ENCODE data around the gene CIB4.

Gene CIB4

DNA sequence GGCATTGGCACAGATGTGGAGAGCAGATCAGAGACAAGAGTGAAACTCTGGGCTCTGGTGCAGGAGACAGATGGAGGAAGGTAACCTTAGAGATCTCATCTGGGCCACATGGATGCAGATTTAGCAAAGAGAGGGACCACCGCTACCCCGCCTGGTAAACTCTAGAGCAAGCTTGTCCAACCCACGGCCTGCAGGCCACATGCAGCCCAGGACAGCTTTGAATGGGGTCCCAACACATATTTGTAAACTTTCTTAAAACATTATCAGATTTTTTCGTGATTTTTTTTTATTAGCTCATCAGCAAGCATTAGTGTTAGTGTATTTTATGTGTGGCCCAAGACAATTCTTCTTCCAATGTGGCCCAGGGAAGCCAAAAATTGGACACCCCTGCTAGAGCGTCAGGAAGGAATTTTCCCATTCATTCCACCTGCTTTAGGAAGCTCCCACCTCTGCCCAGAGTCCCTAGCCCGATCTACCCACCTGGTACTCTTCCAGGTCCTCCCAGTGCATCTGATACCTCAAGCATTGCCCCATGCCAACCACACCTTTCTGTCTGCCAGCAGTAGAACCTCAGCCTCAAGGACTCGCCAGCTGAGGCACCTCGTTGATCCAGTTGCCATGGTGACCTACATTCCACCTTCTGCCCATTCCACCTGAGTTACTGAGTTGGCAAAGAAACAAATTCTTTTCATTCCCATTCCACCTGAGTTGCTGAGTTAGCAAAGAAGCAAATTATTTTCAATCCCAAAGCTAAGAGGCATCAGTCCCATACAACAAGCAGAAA lies at the start of gene CIB4:
CIB4 (minus strand) TSS at position 586 of the 784 bp plus-strand sequence; CDS start at position 534, 52 bp downstream.
- no peak for DNase-seq (ENCODE audit: low spot score)

DNA sequence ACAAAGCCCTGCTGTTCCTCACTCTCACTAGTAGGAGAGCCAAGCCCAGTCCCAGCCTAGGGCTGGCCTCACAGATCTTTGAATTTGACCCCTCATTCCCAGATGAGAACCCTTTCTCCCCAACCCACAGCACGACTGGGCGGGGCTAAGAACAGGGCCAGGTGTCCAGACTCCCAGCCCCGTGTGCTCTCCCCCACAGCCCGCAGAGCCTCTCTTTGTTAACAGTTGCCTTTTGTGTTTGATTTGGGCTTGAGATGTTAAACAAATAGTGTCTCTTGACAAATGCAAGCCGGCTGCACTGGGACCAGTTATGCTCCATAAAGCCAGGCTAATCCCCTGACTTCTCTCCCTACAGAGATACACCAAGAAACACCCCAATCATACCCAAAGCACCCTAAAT lies 46.6 kb upstream of the CIB4 start:
- DNase-seq (ENCODE audit: low spot score): no peak

DNA sequence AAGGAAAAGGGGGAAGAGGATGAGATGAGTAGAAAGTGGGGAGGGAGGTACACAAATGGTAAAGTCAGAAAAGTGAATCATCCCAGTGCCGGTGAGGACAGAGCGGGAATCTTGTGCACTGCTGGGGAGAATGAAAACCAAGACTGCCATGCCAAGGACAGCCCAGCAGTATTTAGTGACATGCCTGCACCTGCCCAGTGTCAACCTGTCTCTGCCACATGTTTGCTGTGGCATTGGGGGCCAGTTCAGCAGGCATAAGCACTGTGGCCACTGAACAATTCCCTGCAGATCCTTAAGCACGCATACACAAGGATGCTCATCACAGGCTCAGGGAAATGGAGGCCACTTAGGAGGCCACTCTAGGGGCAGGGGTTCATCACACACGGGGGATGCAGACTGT lies 46.2 kb upstream of the CIB4 start:
- DNase-seq (ENCODE audit: low spot score): no peak

DNA sequence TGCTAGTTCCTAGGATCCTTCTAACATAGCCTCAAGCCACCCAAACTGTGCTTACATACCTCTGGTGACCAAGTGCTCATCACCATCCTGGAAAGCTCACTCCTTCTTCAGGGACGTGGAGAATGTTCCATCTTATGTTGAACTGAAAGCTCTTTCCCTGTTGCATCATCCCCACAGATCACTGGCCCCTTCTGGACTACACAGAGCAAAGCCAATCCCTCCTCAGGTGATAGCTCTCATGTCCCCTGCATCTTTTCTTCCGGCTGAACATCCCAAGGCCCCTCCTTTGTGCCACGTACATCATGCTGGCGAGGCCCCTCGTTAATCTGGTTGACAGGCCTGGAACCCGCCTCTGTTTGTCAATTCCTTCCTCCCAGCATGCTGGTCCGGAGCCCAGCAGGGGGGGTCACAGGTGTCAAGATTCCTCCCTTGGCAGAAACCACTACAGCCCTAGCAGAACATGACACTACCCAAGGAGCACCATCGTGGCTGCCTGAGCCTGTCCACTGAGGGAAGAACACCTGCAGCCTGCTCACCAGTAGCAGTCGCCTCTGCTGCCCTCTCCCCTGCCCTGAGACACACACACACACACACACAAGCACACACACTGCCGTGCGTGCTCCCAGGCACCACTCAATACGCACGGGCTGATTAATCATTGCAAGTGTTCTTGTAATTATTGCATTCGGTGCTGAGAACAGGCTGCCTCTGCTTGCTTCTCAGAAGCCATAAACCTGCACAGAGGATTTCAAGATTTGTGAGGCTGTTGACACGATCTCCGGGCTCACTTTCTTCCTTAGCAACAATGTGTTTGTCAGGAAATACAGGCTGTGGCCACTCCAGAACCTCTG lies 45.0 kb upstream of the CIB4 start:
- no peak for DNase-seq (ENCODE audit: low spot score)

DNA sequence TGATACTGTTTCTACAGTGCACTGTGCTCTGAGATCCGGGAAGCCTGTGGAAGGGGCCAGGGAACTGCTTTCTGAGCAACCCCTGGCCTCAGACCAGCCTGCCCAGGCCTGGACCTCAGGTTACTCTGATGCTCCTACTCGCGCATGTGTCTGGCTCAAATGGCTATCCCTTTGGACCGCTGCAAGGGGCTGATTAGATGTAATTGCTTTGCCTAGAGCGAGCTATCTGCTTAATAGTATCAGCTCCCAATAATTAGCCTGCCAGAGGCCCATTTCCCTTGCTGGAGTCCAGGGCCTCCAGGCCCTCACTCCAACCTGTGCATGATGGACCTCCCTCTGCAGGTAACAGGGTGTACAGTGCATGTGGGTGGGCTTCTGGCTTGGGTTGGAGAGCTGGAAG lies 44.2 kb upstream of the CIB4 start:
- DNase-seq (ENCODE audit: low spot score): no peak

DNA sequence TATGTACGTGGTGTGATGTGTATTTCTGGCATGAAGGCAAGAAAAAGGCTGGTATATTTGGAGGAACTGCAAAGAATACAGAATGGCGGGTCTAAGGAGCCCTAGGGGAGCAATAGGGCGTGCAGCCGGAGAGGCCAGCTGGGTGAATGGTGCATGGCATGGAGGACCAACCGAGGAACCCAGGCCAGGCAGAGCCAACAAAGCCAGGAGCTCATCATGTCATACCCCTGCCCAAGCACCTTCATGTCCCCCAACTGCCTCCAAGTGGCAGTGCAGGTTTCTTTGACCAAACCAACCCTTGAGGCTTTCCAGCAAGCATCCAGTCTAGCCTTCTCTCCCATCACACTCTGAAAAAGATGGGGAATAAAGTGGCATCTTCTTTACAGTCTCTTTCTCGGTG lies 42.4 kb upstream of the CIB4 start:
- DNase-seq (ENCODE audit: low spot score): no peak

DNA sequence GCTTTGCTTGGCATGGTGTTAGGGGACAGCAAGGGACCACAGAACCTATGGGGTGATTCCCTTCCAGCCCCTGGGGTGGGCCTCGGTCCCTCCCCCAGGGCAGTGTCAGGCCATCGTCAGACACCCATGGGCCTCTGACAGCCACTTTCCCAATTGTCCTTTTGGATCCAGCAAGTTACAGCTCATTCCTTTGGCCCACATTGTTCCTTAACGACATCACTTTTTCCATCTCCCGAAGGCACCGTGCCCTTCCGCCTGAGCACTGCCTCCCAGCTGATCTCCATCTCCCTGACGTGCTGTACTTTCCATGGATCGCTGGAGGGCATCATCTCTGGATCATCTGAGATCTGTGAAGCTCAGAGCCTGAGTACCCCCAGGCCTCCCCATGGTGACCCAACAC lies 41.0 kb upstream of the CIB4 start:
- DNase-seq (ENCODE audit: low spot score): no peak

DNA sequence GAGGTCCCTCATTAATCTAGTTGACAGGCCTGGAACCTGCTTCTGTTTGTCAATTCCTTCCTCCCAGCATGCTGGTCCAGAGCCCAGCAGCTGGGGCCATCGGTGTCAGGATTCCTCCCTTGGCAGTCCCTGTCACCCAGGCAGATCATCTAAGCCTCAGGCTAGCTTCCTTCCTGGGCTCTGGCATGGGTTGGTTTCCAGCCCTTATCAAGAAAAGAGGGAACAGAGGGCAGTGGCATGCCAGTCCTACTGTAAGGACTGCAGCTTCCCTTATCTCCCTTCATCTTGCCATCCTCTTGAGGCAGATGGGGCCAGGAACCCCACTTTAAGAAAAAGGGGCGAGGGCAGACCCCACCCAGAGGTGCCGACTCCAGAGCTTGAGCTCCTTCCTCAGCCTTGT lies 40.5 kb upstream of the CIB4 start:
- DNase-seq (ENCODE audit: low spot score): no peak

DNA sequence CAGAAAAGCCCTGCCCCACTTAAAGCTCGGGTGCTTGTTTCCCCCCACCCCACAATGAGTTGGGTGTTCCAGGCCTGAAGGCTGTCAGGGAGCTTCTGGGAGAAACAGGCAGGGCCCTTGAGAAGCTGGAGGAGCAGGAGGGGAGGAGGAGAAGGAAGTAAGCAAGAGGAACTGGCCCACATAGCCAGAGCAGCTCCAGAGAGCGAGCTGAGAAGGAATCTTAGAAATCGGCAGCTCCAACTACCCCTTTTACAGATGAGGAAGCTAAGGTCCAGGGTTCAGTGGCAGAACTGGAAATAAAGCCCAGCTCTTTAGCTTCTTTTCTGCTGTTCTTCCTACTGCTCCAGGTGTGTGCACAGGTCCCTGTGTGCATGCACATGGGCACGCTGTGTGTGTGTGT lies 38.7 kb upstream of the CIB4 start:
- no peak for DNase-seq (ENCODE audit: low spot score)

DNA sequence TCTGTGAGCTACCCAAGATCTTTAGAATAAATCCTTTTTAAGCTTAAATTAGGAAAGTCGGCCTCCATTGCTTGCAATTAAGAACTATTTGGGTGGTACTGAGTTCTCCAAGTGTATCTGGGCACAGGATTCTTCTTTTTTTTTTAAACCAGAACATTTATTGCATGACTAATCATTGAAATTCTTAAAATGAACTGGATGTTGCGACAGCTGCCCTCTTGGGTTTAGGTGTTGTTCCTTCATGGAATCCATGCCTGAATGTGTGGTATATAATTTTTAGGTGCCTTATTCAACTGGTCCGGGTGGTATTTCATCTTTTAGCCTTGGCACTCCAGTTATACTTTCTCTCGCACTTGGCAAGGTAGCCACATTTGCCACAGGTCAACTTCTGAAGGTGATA lies 36.9 kb upstream of the CIB4 start:
- no peak for DNase-seq (ENCODE audit: low spot score)

DNA sequence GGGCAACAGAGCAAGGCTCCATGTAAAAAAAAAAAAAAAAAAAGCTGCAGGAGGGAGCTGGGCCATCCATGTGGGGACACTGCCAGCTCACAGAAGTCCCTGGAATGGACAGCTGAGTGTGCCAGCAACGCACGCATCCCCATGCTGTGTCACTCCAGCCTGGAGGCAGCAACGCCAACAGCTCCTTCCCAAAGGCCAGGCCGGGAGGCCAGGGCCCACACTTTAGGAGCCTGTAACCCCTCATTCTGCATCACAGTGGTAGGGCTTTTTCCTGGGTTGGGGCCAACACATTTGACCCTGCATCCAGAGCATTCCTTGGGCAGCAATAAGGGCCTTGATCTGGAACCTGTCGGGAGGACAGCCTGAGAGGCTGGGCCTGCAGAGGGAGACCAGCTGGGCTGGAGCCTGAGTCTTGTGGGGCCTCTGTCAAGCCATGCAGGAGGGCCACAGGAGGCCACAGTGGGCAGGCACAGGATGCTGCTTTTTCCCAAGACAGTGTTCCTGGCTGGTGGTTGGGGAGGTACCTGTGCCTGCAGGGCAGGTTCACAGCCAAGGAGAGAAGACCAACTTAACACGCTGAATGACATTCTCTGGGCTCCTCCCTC lies 34.6 kb upstream of the CIB4 start:
- no peak for DNase-seq (ENCODE audit: low spot score)

DNA sequence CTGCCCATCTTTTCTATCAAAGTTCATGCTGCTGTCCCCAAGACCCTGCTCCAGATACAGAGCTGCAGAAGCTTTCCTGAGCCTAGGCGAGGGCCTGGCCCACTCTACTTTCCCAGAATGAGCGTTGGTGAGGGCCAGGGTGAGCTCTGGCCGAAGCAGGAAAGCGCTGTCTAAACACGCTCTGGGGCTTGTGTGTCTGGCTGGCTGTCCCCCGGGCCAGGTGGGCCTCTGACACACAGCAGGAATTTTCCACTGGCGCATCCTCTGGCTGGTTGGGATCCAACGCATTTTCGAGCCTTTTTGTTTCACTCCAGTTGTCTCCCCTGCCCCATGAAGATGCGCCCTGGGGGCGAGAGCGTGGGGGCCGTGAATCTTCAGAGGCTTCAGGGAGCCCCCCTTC lies 33.6 kb upstream of the CIB4 start:
- DNase-seq (ENCODE audit: low spot score): no peak

DNA sequence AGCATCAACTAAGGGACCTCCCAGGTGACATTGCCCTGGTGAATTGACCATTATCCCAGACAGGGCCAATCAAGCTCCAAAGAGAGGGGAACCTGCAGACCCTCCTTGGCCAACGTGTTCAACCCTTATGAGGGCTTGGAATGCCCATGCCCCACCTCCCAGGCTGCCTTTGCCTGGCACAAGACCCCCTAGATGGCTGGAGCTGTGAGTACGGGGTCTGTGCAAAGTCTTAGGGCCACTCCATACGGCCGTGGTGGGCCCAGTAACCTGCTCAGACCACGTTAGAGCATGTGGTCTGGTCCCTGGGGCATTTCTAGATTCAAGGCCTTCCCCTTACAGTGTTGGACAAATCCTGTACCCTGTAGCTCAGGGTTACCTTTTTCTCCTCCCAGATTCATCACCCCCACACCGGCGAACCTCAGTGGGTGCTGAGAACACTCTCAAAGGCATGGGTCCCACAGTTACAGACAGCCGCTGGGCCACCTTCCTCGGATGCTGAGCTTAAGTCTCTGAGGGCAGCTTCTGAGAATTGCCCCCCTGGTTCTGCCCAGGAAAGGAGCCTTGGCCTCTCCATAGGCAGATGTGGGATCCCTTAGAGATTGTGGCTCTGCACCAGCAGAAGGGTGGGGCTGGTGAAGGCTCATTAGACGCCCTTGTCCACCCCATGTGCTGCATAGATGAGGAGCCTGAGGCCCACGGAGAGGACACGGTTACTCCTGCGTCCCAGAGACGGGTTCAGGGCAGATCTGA lies 33.0 kb upstream of the CIB4 start:
- no peak for DNase-seq (ENCODE audit: low spot score)

DNA sequence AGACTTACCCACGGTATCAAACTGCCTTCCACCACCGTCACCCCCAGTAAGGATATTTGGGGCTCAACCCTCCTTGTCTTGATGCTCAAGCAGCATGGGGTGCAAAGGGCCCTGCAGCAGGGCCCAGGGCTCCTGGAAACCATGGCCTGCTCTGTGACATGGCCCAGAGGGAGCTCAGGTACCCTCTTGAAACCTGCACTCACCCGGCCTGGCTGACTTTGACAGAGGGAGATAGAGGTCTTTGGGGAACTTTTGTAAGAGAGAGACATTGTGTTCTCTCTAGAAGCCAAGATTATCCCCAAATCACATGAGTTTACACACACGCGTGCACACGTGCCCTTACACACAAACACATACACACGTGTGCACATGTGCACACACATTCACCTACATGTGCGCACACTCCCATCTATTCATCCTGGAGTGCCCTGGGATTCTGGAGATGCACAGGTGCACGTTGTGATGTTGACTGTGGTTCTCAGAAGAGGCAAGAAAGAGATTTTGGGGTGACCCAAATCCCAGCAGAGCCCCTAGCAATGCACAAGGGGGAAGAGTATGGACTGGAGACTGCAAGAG lies 31.7 kb upstream of the CIB4 start:
- no peak for DNase-seq (ENCODE audit: low spot score)

DNA sequence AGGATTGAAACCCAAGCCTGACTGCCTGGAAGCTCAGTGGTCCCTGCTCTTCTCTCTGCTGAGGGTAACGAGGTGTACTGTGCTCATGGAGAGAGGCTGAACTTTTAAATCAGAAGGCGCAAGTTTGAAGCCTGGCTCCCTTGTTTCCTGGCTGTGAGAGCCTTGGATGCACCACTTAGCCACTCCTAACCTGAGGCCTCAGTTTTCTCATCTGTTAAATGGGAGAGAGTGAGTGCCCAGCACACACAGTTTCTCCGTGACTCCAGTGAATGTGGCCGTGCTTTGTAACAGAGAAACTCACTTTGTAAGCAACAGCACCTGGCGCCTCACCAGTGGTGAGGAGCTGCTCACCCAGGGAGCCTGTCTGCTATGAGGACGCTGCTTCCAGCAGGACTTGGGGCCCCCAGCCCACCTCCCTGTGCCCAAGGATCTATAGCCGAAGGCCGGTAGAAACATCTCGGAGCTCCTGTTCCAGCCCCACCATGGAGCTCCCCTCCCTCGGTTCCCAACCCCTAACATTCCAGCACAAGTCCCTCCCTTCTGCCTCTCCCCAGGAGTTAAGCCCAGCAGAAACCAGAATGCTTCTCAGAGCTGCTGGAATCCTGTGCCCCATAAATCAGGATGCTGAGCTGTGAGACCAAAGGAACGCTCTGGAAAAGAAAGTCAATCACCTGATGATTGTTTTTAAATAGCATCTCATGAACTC lies 31.1 kb upstream of the CIB4 start:
- no peak for DNase-seq (ENCODE audit: low spot score)

DNA sequence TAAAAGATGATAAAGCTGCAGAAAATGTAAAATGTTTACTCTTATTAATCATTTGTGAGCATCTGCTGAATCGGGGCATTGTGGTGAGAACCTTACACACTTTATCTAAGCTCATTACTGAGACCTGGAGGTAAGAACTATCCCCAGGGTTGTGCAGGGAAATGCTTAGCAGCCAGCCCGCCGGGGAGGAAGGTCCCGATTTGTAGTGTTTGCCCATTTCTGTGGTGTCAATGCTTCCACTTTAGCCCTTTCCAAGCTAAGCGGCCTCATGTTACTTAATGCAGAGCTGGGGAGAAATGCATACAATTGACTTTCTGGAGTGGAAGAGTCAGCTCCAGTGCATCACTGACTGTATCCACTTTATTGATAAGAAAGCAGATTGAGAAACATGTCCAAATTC lies 30.5 kb upstream of the CIB4 start:
- no peak for DNase-seq (ENCODE audit: low spot score)

DNA sequence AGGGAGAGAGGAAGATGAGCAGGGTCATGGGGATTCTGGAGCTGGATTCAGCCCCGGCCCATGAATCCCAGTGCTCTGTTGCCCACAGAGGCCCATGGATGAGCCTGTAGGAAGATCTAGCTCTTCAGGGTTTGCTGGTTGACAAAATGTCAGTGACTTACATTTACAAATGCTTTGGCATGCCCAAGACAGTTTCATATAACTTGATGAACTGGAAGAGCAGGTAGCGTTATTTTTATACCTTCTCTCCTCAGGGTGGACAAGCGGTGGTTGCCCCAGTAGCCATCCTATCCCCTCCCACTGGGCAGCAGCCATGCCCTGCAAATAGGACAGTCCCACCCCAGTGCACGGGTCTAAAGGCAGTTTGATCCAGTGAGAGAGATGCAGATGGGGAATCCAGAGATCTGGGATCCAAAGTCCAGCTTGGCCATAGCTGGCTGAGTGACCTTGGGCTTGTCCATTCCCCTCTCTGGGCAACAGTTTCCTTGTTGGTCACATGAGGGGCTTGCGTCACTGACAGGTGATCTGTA lies 29.8 kb upstream of the CIB4 start:
- DNase-seq (ENCODE audit: low spot score): no peak

DNA sequence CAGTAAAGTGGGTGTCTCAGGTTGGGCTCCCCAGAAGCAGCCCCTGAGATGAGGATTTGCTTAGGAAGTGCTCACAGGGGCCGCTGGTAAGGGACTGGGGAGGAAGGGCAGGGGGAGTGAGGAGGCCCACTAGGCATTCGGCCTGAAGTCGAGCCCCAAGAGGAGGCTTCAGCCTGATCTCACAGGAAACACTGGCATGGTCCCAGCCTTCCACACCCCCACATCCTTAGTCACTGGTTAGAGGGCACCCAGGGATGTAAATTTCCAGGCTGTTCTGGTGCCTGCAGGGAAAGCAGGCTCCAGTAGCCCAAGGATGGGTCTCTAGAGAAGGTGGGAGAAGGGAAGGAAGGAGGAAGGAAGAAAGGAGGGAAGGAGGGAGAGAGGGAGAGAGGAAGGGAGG lies 29.0 kb upstream of the CIB4 start:
- no peak for DNase-seq (ENCODE audit: low spot score)

DNA sequence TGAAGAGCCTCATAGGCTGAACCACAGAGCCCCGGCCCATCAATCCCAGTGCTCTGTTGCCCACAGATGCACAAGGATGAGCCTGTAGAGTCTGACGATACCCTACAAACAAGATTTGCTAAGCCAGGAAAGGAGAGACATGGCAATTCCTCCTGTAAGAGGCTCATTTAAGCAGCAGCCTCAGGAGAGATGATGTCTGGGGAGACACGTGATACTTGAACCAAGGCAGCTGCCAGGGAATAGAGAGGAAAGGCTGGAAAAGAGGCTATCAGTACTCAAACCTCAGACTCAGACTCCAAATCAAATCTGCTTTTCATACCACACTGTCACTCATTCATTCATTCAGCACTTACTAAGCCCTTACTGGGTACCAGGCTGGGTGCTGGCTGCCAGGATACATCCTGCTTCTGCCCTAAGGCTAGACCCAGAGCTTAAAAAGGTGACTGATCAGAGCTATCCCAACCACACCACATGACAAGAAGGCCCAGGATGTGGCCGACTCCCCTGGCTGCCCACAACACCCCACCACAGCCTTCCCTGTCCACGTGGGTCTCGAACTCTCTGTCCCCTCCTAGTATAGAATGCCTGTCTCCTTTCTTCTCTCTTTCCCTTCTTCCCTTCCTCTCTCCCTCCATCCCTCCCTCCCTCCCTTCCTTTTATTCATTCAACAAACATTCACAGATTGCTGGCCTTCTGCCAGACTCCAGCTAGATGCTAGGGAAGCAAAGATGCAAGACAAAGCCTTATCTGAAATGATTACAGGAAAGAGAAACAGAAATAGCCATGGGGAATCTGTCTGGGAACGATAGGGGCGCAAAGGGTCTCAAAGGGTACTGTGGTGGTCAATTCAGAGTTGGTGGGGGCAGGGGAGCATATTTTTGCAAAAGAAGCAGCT lies 27.9 kb upstream of the CIB4 start:
- DNase-seq (ENCODE audit: low spot score): no peak

DNA sequence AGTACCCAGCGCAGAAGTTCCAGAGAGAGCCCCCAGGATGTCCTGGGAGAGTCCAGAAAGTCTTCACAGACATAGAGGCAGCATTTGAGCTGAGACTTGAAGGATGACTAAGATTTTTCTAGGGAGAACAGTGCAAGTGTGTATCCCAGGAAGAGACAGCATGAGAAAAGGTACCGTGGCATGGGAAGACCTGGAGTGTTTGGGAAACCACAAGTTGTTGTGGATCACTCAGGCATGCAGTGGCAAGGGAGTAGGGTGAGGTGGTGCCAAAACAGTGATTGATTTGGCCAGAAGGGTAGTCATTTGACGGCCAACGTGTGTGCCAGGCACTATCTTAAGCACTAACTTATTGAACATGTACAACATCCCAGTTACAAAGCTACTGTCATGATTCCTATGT lies 26.9 kb upstream of the CIB4 start:
- no peak for DNase-seq (ENCODE audit: low spot score)
